ENCODE results near the gene ASPDH. TPM values are rescaled to one million over a fixed set of nuclear protein-coding genes. Genes with fewer than 3 reads are reported as not detected.

The ASPDH gene
- total RNA-seq, 1 experiment from 2014 or later: not detected

GRCh38 chr19:50562329-50562728 is 48.6 kb upstream of the ASPDH start:
- no peak overlapping the region for H3K4me3 ChIP-seq (ENCODE audit: low read depth in 2 of 2, low read length in 2 of 2)
- ATAC-seq (no peak), DNase-seq (ENCODE audit: low read depth, low spot score) (no peak)
- intact Hi-C loops (cut with micrococcal nuclease; ENCODE audit: unreplicated experiment) (no loop called here), in situ Hi-C loops (cut with HindIII; ENCODE audit: low pct_unique_long_range_greater_than_20kb, low sequenced_read_pairs) (no loop called here)
- CTCF ChIA-PET: no interaction called here
- H3K4me1 ChIP-seq (ENCODE audit: control insufficient read depth, insufficient read depth, low read length): no peaks in the 10 kb centered on the region
- H3K27me3 ChIP-seq (ENCODE audit: control insufficient read depth, insufficient read depth, low read length): no peaks in the 10 kb centered on the region; the same call in 1 of the 2 replicates
- POLR2A ChIA-PET: no interaction called here
- no peak overlapping the region for H3K27ac ChIP-seq (ENCODE audit: low read length)
- no TSS peak for BruUV-seq (replicated peaks)
- H3K9me3 ChIP-seq (ENCODE audit: control insufficient read depth, insufficient read depth, low read depth, low read length): no peaks in the 10 kb centered on the region
- no peaks in the 10 kb centered on the region for H3K36me3 ChIP-seq (ENCODE audit: control insufficient read depth, insufficient read depth, low read length)
- TF ChIP-seq SIN3A (IDR thresholded peaks at IDR 0.05; ENCODE audit: borderline replicate concordance, insufficient read depth, low read depth, low read length) (no peak), TCF7L2 (IDR thresholded peaks at IDR 0.05; ENCODE audit: low read depth, low read length) (no peak), POLR2AphosphoS5 (IDR thresholded peaks at IDR 0.05; ENCODE audit: low read depth, low read length) (no peak)
- TF ChIP-seq, protein P1, sequence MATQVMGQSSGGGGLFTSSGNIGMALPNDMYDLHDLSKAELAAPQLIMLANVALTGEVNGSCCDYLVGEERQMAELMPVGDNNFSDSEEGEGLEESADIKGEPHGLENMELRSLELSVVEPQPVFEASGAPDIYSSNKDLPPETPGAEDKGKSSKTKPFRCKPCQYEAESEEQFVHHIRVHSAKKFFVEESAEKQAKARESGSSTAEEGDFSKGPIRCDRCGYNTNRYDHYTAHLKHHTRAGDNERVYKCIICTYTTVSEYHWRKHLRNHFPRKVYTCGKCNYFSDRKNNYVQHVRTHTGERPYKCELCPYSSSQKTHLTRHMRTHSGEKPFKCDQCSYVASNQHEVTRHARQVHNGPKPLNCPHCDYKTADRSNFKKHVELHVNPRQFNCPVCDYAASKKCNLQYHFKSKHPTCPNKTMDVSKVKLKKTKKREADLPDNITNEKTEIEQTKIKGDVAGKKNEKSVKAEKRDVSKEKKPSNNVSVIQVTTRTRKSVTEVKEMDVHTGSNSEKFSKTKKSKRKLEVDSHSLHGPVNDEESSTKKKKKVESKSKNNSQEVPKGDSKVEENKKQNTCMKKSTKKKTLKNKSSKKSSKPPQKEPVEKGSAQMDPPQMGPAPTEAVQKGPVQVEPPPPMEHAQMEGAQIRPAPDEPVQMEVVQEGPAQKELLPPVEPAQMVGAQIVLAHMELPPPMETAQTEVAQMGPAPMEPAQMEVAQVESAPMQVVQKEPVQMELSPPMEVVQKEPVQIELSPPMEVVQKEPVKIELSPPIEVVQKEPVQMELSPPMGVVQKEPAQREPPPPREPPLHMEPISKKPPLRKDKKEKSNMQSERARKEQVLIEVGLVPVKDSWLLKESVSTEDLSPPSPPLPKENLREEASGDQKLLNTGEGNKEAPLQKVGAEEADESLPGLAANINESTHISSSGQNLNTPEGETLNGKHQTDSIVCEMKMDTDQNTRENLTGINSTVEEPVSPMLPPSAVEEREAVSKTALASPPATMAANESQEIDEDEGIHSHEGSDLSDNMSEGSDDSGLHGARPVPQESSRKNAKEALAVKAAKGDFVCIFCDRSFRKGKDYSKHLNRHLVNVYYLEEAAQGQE (IDR thresholded peaks at IDR 0.05; ENCODE audit: insufficient read depth in 1 of 2, low read depth in 2 of 2, low read length in 1 of 2): no peak
- TF ChIP-seq, protein P2, sequence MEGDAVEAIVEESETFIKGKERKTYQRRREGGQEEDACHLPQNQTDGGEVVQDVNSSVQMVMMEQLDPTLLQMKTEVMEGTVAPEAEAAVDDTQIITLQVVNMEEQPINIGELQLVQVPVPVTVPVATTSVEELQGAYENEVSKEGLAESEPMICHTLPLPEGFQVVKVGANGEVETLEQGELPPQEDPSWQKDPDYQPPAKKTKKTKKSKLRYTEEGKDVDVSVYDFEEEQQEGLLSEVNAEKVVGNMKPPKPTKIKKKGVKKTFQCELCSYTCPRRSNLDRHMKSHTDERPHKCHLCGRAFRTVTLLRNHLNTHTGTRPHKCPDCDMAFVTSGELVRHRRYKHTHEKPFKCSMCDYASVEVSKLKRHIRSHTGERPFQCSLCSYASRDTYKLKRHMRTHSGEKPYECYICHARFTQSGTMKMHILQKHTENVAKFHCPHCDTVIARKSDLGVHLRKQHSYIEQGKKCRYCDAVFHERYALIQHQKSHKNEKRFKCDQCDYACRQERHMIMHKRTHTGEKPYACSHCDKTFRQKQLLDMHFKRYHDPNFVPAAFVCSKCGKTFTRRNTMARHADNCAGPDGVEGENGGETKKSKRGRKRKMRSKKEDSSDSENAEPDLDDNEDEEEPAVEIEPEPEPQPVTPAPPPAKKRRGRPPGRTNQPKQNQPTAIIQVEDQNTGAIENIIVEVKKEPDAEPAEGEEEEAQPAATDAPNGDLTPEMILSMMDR (IDR thresholded peaks at IDR 0.05): no peak

DNA sequence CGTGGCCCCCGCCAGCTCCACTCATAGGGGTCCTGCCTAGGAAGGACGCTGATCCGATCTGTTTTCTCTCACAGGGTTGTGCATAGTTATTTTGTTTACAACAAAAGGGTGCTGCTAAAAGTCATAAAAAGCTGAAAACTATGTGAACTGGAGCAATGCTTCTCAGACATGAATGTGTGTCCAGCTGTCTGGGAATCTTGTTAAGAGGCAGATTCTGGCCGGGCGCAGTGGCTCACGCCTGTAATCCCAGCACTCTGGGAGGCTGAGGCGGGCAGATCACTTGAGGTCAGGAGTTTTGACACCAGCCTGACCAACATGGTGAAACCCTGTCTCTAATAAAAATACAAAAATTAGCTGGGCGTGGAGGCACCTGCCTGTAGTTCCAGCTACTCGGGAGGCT is 45.9 kb upstream of the ASPDH start:
- in situ Hi-C loops (cut with HindIII; ENCODE audit: low pct_unique_long_range_greater_than_20kb, low sequenced_read_pairs) (no loop called here), intact Hi-C loops (cut with micrococcal nuclease; ENCODE audit: unreplicated experiment) (no loop called here)
- H3K27ac ChIP-seq (ENCODE audit: low read length): no peak overlapping the region
- BruUV-seq (replicated peaks): no TSS peak
- DNase-seq (ENCODE audit: low read depth, low spot score) (no peak), ATAC-seq (no peak)
- no peak overlapping the region for H3K4me3 ChIP-seq (ENCODE audit: low read depth in 2 of 2, low read length in 2 of 2)
- H3K27me3 ChIP-seq (ENCODE audit: control insufficient read depth, insufficient read depth, low read length): no peaks in the 10 kb centered on the region; the same call in 1 of the 2 replicates
- H3K9me3 ChIP-seq (ENCODE audit: control insufficient read depth, insufficient read depth, low read depth, low read length): no peaks in the 10 kb centered on the region
- TF ChIP-seq SIN3A (IDR thresholded peaks at IDR 0.05; ENCODE audit: borderline replicate concordance, insufficient read depth, low read depth, low read length): no peak
- TF ChIP-seq TCF7L2 (IDR thresholded peaks at IDR 0.05; ENCODE audit: low read depth, low read length): no peak
- TF ChIP-seq, protein P1 (IDR thresholded peaks at IDR 0.05; ENCODE audit: insufficient read depth in 1 of 2, low read depth in 2 of 2, low read length in 1 of 2): no peak
- no peak for TF ChIP-seq POLR2AphosphoS5 (IDR thresholded peaks at IDR 0.05; ENCODE audit: low read depth, low read length)
- TF ChIP-seq, protein P2 (IDR thresholded peaks at IDR 0.05): no peak
- ChIA-PET CTCF (interaction anchor here (0.6 kb wide), 1 partner anchor 50 kb away, joined by 8 read pairs; no protein-coding TSS in a partner anchor), POLR2A (no interaction called here)
- no peaks in the 10 kb centered on the region for H3K4me1 ChIP-seq (ENCODE audit: control insufficient read depth, insufficient read depth, low read length)
- no peaks in the 10 kb centered on the region for H3K36me3 ChIP-seq (ENCODE audit: control insufficient read depth, insufficient read depth, low read length)

Measured in Panc1 (cell line).